OCI-LY1 (cell line): ENCODE results near the gene CSH1.

Experiments used
- H2AFZ ChIP-seq: fragments of 200-600 bp; sonication (generic), shearing (Covaris generic); 2 replicates; pipeline ENCODE4 v1.6.0; 2014; ENCODE audit warnings: antibody characterized with exemption, mild to moderate bottlenecking, low read length
- H3F3A ChIP-seq: fragments of 200-600 bp; sonication (generic), shearing (Covaris generic); 2 replicates; pipeline ENCODE4 v1.6.0; 2014; ENCODE audit warnings: mild to moderate bottlenecking, antibody characterized with exemption, low read length, moderate library complexity; ENCODE audit not compliant: insufficient read depth
- H3K27ac ChIP-seq: fragments of 200-600 bp; sonication (generic); 2 replicates; pipeline ENCODE4 v1.5.1; 2014; ENCODE audit warnings: low read length, mixed run types, mild to moderate bottlenecking, low read depth; ENCODE audit not compliant: poor library complexity, severe bottlenecking
- H3K27me3 ChIP-seq: fragments of 200-600 bp; sonication (generic); 2 replicates; pipeline ENCODE4 v1.6.0; 2014; ENCODE audit warnings: antibody characterized with exemption, mild to moderate bottlenecking, low read length, moderate library complexity; ENCODE audit not compliant: insufficient read depth
- H3K36me3 ChIP-seq: fragments of 200-600 bp; sonication (generic); 2 replicates; pipeline ENCODE4 v1.6.1; 2014; ENCODE audit warnings: mild to moderate bottlenecking, antibody characterized with exemption, low read length, moderate library complexity, mixed read lengths; ENCODE audit not compliant: insufficient read depth
- H3K4me1 ChIP-seq: fragments of 200-600 bp; sonication (generic); 2 replicates; pipeline ENCODE4 v1.5.1; 2014; ENCODE audit warnings: mild to moderate bottlenecking, low read length, moderate library complexity; ENCODE audit not compliant: insufficient read depth, severe bottlenecking
- H3K4me2 ChIP-seq: fragments of 200-600 bp; sonication (generic), shearing (Covaris generic); 2 replicates; pipeline ENCODE4 v1.6.1; 2014; ENCODE audit warnings: low read length
- H3K4me3 ChIP-seq: fragments of 200-600 bp; sonication (generic); 2 replicates; pipeline ENCODE4 v1.5.1; 2014; ENCODE audit warnings: low read length, low read depth, mild to moderate bottlenecking, mixed read lengths; ENCODE audit not compliant: poor library complexity, severe bottlenecking
- H3K79me2 ChIP-seq: fragments of 200-600 bp; shearing (Covaris generic); 2 replicates; pipeline ENCODE4 v1.6.1; 2016; ENCODE audit warnings: mixed run types, low read length, mixed read lengths; ENCODE audit not compliant: insufficient read depth
- H3K9ac ChIP-seq: fragments of 200-600 bp; sonication (generic), shearing (Covaris generic); 2 replicates; pipeline ENCODE4 v1.6.1; 2014; ENCODE audit warnings: mild to moderate bottlenecking, low read length, mixed read lengths
- H3K9me2 ChIP-seq: fragments of 200-600 bp; sonication (generic), shearing (Covaris generic); 2 replicates; pipeline ENCODE4 v1.6.1; 2014; ENCODE audit warnings: low read depth, mild to moderate bottlenecking, low read length, mixed read lengths
- H3K9me3 ChIP-seq: fragments of 200-600 bp; shearing (Covaris generic); 2 replicates; pipeline ENCODE4 v1.6.1; 2014; ENCODE audit warnings: low read length, mixed read lengths
- H4K20me1 ChIP-seq: fragments of 200-600 bp; sonication (generic), shearing (Covaris generic); 2 replicates; pipeline ENCODE4 v1.6.0; 2016; ENCODE audit warnings: mild to moderate bottlenecking, low read length; ENCODE audit not compliant: insufficient read depth
- CTCF ChIP-seq: fragments of 200-600 bp; sonication (generic), shearing (Covaris generic); IDR thresholded peaks from 2 replicates; pipeline ENCODE4 v1.5.1; 2017; ENCODE audit warnings: mild to moderate bottlenecking, antibody characterized with exemption, low read length, moderate library complexity, mixed read lengths
- EZH2 ChIP-seq: fragments of 200-600 bp; sonication (generic), shearing (Covaris generic); IDR thresholded peaks from 2 replicates; pipeline ENCODE4 v1.8.0; 2017; ENCODE audit warnings: borderline replicate concordance, mixed run types, mild to moderate bottlenecking, antibody characterized with exemption, low read length, moderate library complexity, mixed read lengths

CSH1 gene

GRCh38 chr17:63928966-63929695 is 32.8 kb upstream of the CSH1 start:
- no peaks in the 10 kb centered on the region for H4K20me1 ChIP-seq
- H3K4me1 ChIP-seq = peaks cover 83% of the 10 kb centered on the region
- peaks cover 50% of the 10 kb centered on the region for H3K36me3 ChIP-seq
- peaks cover 23% of the 10 kb centered on the region for H3K79me2 ChIP-seq
- H3K9me2 ChIP-seq = no peaks in the 10 kb centered on the region
- TF ChIP-seq CTCF (no peak), EZH2 (no peak)
- H3K4me3 ChIP-seq = peak overlapping the region; percentile 97
- peak overlapping the region; percentile 96 for H3K4me2 ChIP-seq
- H3K9ac ChIP-seq = peak overlapping the region; percentile 100
- no peaks in the 10 kb centered on the region for H3K27me3 ChIP-seq
- no peaks in the 10 kb centered on the region for H3K9me3 ChIP-seq
- peak overlapping the region; percentile 97 for H3K27ac ChIP-seq
- H3F3A ChIP-seq = peaks cover 18% of the 10 kb centered on the region
- no peak overlapping the region for H2AFZ ChIP-seq

GRCh38 chr17:63928172-63928666 is 31.8 kb upstream of the CSH1 start:
- Histone ChIP-seq H3K4me1 (peaks cover 82% of the 10 kb centered on the region), H3F3A (peaks cover 18% of the 10 kb centered on the region), H3K9me2 (no peaks in the 10 kb centered on the region), H2AFZ (no peak overlapping the region), H3K79me2 (peaks cover 23% of the 10 kb centered on the region), H3K4me2 (peak overlapping the region; percentile 96), H3K27me3 (no peaks in the 10 kb centered on the region), H4K20me1 (no peaks in the 10 kb centered on the region), H3K9ac (peak overlapping the region; percentile 100), H3K36me3 (peaks cover 50% of the 10 kb centered on the region), H3K27ac (peak overlapping the region; percentile 97), H3K9me3 (no peaks in the 10 kb centered on the region), H3K4me3 (peak overlapping the region; percentile 97)
- TF ChIP-seq EZH2 = no peak
- no peak for TF ChIP-seq CTCF

- Histone ChIP-seq H3F3A (peaks cover 18% of the 10 kb centered on the region), H3K4me3 (peak overlapping the region; percentile 97), H3K27ac (peak overlapping the region; percentile 97), H4K20me1 (no peaks in the 10 kb centered on the region), H2AFZ (no peak overlapping the region), H3K9ac (peak overlapping the region; percentile 100), H3K9me3 (no peaks in the 10 kb centered on the region), H3K27me3 (no peaks in the 10 kb centered on the region), H3K79me2 (peaks cover 21% of the 10 kb centered on the region), H3K36me3 (peaks cover 50% of the 10 kb centered on the region), H3K4me1 (peaks cover 82% of the 10 kb centered on the region), H3K4me2 (peak overlapping the region; percentile 96), H3K9me2 (no peaks in the 10 kb centered on the region)
- TF ChIP-seq EZH2 = no peak
- no peak for TF ChIP-seq CTCF
Observed at GRCh38 chr17:63927464-63928171, 31.2 kb upstream of the CSH1 start.
